Measurements from ENCODE around the gene MRPL36.
"Not testable (repeated sequence)": the region's sequence is repeated elsewhere in the genome, so short reads cannot be mapped to it uniquely, and the experiment has no call there.

MRPL36 gene

DNA sequence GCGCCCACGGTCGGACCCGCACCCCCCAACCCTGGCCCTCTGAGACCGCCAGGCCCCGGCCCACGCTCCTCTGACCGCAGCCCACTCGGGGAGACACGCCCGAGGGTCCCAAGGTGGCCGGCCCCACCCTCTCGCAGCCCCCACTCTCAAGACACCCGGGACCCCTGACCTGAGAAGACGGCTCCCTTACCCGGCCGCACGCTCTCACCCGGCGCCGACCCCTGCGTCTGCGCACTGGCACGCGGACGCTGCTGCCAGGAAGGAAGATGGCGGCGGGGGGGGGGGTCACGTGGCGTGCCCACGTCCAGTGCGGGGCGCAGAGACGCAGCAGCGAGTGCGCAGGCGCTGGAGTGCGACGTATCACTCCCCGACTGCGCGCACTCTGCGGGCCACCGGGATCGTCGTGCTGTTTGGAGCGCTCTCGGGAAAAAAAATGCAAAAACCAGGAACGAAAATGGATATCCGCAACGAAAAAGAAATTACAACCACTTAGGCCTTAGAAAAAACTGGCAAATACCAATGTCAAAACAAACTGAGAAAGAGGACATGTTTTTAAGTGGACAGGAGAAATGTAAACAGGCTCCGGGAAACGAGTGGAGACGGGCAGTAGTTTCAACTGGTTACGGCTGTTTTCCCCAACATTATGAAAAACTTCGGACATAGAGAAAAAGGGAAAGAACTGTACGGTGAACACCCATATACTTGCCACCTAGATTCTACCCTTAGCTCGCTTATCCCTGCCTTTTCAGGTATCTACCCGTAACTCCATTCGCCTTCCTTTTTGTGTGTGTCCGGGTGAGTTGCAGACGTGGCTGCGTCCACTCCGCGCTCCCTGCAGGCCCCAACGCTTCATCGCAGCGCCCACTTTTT, at the start of gene MRPL36:
TSS of gene MRPL36 (minus strand) at position 236 of the 870 bp plus-strand sequence. CDS start 902 bp downstream, outside the sequence.
- Histone ChIP-seq H3K27me3 (replicated peaks; ENCODE audit: control insufficient read depth, insufficient read depth, low read length) (no peaks in the 10 kb centered on the region), H3K9ac (ENCODE audit: low read length) (peak within 1 kb of the TSS; percentile 95), H3K9me3 (ENCODE audit: control insufficient read depth, low read length) (no peaks in the 10 kb centered on the region), H3K4me1 (ENCODE audit: control insufficient read depth, insufficient read depth, low read length) (peaks cover 33% of the 10 kb centered on the region), H3K36me3 (ENCODE audit: control insufficient read depth, insufficient read depth, low read length, severe bottlenecking) (peaks cover 48% of the 10 kb centered on the region), H3K4me3 (ENCODE audit: low read length) (peak within 1 kb of the TSS; percentile 85)
- peak; percentile 96 for DNase-seq (ENCODE audit: low read depth)

DNA sequence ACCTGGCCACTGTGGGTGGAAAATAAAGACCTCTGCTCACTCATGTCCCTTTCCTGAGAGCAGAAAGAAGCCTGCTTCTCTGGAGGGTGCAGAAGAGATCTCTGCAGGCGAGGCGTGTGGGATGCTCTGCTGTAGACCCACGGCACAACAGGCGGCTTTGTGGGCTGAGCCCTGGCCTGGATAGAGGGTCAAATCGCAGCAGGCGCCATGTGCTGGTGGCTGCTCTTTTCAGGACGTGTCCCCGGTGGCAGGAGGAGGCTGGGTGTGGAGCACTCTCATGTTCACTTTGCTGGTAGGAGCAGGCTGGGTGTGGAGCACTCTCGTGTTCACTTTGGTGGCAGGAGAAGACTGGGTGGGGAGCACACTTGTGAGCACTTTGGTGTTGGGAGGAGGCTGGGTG, 48.0 kb upstream of the MRPL36 start:
- H3K9me3 ChIP-seq (ENCODE audit: control insufficient read depth, low read length) = no peaks in the 10 kb centered on the region
- peaks cover 67% of the 10 kb centered on the region for H3K27me3 ChIP-seq (replicated peaks; ENCODE audit: control insufficient read depth, insufficient read depth, low read length)
- H3K4me3 ChIP-seq (ENCODE audit: low read length) = no peak overlapping the region
- no peak for DNase-seq (ENCODE audit: low read depth)
- H3K36me3 ChIP-seq (ENCODE audit: control insufficient read depth, insufficient read depth, low read length, severe bottlenecking) = no peaks in the 10 kb centered on the region
- H3K4me1 ChIP-seq (ENCODE audit: control insufficient read depth, insufficient read depth, low read length) = no peaks in the 10 kb centered on the region
- no peak overlapping the region for H3K9ac ChIP-seq (ENCODE audit: low read length)

DNA sequence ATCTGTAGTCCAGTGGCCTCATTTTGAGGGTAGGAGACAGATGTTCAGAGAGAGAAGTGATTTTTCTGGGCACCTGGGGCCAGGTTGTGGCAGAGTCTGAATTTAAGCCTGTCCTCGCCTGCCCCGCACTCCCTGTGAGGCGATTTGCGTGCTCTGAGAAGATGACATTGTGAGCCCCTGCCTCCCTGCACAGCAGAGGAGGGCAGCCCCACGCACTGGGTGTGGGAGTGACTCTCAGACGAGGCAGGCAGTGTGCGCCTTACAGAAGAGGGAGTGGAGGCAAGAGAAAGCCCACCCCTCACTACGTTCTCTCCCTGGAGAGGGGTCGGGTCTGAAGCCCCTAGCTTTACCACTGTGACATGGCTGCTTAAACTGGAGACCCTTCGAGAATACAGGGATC, 47.4 kb upstream of the MRPL36 start:
- Histone ChIP-seq H3K9ac (ENCODE audit: low read length) (no peak overlapping the region), H3K4me3 (ENCODE audit: low read length) (no peak overlapping the region), H3K4me1 (ENCODE audit: control insufficient read depth, insufficient read depth, low read length) (no peaks in the 10 kb centered on the region), H3K9me3 (ENCODE audit: control insufficient read depth, low read length) (no peaks in the 10 kb centered on the region), H3K27me3 (replicated peaks; ENCODE audit: control insufficient read depth, insufficient read depth, low read length) (peaks cover 70% of the 10 kb centered on the region), H3K36me3 (ENCODE audit: control insufficient read depth, insufficient read depth, low read length, severe bottlenecking) (no peaks in the 10 kb centered on the region)
- no peak for DNase-seq (ENCODE audit: low read depth)

DNA sequence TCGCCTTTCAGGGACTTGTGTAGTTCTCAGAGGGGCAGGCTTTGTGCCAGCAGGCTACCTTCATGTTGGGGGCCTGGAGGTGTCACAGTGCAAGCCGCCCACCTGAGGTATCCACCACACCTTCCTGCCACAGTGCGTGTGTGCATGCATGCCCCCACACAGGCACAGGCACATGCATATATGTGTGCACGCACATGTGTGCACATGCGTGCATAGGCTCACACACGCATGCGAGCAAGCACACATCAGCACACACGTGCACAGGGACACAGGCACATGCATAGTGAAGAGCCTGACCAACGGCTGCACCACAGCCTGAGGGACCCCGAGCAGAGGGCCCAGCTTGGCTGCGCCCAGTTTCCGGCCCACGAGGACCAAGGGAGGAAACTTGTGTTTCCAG, 46.9 kb upstream of the MRPL36 start:
- Histone ChIP-seq H3K4me3 (ENCODE audit: low read length) (no peak overlapping the region), H3K36me3 (ENCODE audit: control insufficient read depth, insufficient read depth, low read length, severe bottlenecking) (no peaks in the 10 kb centered on the region), H3K9ac (ENCODE audit: low read length) (no peak overlapping the region), H3K27me3 (replicated peaks; ENCODE audit: control insufficient read depth, insufficient read depth, low read length) (peaks cover 69% of the 10 kb centered on the region), H3K4me1 (ENCODE audit: control insufficient read depth, insufficient read depth, low read length) (no peaks in the 10 kb centered on the region), H3K9me3 (ENCODE audit: control insufficient read depth, low read length) (no peaks in the 10 kb centered on the region)
- DNase-seq (ENCODE audit: low read depth) = no peak

DNA sequence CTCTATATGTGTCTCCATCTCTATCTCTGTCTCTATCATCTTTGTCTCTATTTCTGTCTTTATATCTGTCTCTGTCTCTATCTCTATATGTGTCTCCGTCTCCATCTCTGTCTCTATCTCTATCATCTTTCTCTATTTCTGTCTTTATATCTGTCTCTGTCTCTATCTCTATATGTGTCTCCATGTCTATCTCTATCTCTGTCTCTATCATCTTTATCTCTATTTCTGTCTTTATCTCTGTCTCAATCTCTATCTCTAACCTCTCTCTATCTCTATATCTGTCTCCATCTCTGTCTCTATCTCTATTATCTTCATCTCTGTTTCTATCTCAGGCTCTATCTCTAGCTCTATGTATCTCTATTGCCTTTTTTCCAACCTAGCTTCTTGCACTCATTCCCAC, 46.1 kb upstream of the MRPL36 start:
- H3K4me1 ChIP-seq (ENCODE audit: control insufficient read depth, insufficient read depth, low read length) = no peaks in the 10 kb centered on the region
- no peaks in the 10 kb centered on the region for H3K9me3 ChIP-seq (ENCODE audit: control insufficient read depth, low read length)
- H3K27me3 ChIP-seq (replicated peaks; ENCODE audit: control insufficient read depth, insufficient read depth, low read length) = peaks cover 70% of the 10 kb centered on the region
- H3K9ac ChIP-seq (ENCODE audit: low read length) = no peak overlapping the region
- no peak for DNase-seq (ENCODE audit: low read depth)
- H3K36me3 ChIP-seq (ENCODE audit: control insufficient read depth, insufficient read depth, low read length, severe bottlenecking) = no peaks in the 10 kb centered on the region
- H3K4me3 ChIP-seq (ENCODE audit: low read length) = no peak overlapping the region

DNA sequence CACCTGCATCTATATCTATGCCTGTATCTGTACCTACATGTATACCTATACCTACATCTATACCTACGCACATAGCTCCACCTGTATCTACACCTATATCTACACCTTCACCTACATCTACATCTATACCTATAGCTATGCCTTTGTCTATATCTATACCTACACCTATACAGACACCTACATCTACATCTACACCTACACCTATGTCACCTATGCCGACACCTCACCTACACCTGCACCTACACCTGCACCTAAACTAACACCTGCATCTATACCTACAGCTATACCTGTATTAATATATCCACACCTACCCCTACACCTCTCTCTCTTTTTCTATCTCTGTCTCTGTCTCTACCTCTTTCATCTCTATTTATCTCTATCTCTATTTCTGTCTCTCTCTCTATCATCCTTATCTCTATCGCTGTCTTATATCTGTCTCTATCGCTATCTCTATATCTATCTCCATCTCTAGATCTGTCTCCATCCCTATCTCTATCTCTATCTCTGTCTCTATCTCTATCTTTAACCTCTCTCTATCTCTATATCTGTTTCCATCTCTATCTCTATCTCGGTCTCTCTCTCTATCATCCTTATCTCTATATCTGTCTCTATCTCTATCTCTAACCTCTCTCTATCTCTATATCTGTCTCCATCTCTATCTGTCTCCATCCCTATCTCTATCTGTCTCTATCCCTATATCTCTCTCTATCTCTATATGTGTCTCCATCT, 45.2 kb upstream of the MRPL36 start:
- H3K27me3 ChIP-seq (replicated peaks; ENCODE audit: control insufficient read depth, insufficient read depth, low read length) = peaks cover 70% of the 10 kb centered on the region
- no peaks in the 10 kb centered on the region for H3K36me3 ChIP-seq (ENCODE audit: control insufficient read depth, insufficient read depth, low read length, severe bottlenecking)
- H3K9ac ChIP-seq (ENCODE audit: low read length) = no peak overlapping the region
- H3K4me1 ChIP-seq (ENCODE audit: control insufficient read depth, insufficient read depth, low read length) = no peaks in the 10 kb centered on the region
- no peak for DNase-seq (ENCODE audit: low read depth)
- H3K9me3 ChIP-seq (ENCODE audit: control insufficient read depth, low read length) = no peaks in the 10 kb centered on the region
- no peak overlapping the region for H3K4me3 ChIP-seq (ENCODE audit: low read length)

DNA sequence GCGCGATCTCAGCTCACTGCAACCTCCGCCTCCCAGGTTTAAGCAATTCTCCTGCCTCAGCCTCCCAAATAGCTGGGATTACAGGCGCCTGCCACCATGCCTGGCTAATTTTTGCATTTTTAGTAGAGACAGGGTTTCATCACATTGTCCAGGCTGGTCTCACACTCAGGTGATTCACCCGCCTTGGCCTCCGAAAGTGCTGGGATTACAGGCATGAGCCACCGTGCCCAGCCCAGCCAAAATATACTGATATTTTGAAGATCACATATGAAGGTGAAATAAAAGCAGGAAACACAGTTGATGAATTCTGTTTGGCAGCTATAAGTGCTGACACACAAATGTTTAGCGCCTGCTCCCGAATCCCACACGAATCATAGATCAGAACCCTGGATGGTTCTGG, 44.1 kb upstream of the MRPL36 start:
- H3K9me3 ChIP-seq (ENCODE audit: control insufficient read depth, low read length); H3K9ac ChIP-seq (ENCODE audit: low read length); DNase-seq (ENCODE audit: low read depth); H3K4me1 ChIP-seq (ENCODE audit: control insufficient read depth, insufficient read depth, low read length); H3K36me3 ChIP-seq (ENCODE audit: control insufficient read depth, insufficient read depth, low read length, severe bottlenecking); H3K4me3 ChIP-seq (ENCODE audit: low read length): not testable (repeated sequence)
- peaks cover 67% of the 10 kb centered on the region for H3K27me3 ChIP-seq (replicated peaks; ENCODE audit: control insufficient read depth, insufficient read depth, low read length)

DNA sequence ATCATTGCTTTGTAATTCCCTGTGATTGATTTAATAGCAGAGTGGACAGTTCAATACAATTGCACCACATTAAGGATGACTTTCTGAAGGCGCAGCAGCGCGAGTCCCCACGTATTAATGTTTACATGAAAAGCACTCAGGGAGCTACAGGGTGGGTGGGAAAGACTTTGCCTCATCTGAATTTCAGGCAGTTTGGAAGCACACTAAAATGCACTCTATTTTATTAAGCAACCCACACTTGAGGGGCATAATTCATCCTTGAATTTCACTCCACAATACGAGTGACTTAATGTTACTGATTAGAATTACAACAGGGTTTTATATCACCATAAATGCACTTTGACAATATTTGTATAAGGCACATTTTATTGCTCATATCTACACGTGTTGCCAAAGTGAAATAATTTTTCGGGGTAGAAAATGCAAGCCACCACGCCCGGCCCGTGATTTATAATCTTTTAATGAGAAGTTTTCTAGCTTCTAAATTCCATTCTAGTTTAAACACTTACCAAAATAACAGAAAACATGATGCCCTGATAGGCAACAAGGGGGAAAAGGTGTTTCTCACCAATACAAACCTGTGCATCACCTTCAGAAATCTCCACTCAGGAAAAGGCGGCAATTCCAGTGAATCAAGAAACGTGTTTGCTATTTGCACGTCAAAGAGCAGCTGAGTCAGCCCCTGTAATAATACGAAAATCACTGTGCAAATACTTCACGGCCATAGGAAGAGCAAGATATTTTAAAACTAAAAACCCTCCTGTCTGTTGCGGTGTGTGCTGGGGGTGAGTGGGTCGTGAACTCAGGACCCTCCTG, 42.6 kb upstream of the MRPL36 start:
- no peaks in the 10 kb centered on the region for H3K4me1 ChIP-seq (ENCODE audit: control insufficient read depth, insufficient read depth, low read length)
- H3K9me3 ChIP-seq (ENCODE audit: control insufficient read depth, low read length) = no peaks in the 10 kb centered on the region
- DNase-seq (ENCODE audit: low read depth) = no peak
- no peaks in the 10 kb centered on the region for H3K36me3 ChIP-seq (ENCODE audit: control insufficient read depth, insufficient read depth, low read length, severe bottlenecking)
- no peak overlapping the region for H3K9ac ChIP-seq (ENCODE audit: low read length)
- peaks cover 65% of the 10 kb centered on the region for H3K27me3 ChIP-seq (replicated peaks; ENCODE audit: control insufficient read depth, insufficient read depth, low read length)
- H3K4me3 ChIP-seq (ENCODE audit: low read length) = no peak overlapping the region

DNA sequence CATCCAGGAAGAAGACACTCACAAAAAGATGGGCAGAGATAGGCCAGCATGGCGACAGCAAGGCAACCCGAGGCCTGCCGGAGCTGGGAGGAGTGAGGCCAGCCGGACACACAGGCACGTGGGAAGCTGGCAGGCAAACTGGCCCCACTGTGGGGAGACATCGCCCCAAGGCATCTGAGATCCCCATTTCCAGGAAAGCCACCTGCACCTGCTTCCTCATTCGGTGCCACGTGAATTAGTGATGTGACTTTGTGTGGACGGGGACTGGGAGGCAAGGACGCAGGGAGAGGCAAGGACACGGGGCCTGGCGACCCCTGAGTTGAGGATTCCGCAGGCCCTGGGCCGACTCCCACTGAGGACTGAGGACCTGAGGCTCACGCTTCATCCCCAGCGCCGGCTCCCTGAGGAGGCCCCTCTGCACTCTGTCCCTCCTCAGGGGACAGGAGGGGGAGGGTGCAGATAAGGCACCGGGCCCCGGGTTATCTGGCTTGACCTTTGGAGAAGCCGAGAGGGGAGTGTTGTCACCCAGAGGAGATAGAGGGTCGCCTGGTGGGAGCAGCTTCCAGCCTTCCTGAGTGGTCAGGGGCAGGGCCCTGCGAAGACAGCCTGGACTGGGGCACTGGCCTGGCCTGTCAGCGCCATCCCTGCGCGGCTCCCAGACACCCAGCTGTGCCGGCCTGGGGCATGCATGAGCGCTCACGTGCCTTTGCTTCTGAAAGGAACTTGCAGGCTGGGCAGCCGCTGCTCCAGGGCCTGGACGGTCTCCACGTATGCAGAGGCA, 41.3 kb upstream of the MRPL36 start:
- no peaks in the 10 kb centered on the region for H3K36me3 ChIP-seq (ENCODE audit: control insufficient read depth, insufficient read depth, low read length, severe bottlenecking)
- no peak overlapping the region for H3K4me3 ChIP-seq (ENCODE audit: low read length)
- no peak overlapping the region for H3K9ac ChIP-seq (ENCODE audit: low read length)
- H3K27me3 ChIP-seq (replicated peaks; ENCODE audit: control insufficient read depth, insufficient read depth, low read length) = peaks cover 66% of the 10 kb centered on the region
- H3K9me3 ChIP-seq (ENCODE audit: control insufficient read depth, low read length) = no peaks in the 10 kb centered on the region
- DNase-seq (ENCODE audit: low read depth) = no peak
- no peaks in the 10 kb centered on the region for H3K4me1 ChIP-seq (ENCODE audit: control insufficient read depth, insufficient read depth, low read length)

DNA sequence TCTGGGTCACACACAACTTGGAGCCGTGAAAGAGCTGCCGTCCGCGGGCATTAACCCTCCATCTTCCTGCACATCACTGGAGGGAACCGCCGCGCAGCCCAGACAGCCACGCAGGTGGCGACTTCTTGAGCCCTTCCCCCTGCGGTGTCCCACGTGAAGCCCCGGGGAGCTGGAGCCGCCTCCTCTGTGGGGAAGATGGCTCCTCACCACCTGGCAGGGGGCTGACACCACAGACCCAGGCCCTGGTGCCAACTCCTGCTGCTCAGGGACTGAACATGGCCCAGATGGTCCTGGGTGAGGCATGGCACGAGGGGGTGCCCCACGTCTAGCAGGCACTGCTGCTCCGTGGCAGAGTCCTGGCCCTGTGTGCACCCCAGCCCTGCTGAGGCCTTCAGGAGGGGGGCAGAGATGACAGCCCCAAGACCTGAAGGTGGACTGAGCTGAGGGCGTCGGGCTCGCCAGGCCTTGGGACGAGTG, 40.5 kb upstream of the MRPL36 start:
- H3K4me1 ChIP-seq (ENCODE audit: control insufficient read depth, insufficient read depth, low read length) = no peaks in the 10 kb centered on the region
- H3K9ac ChIP-seq (ENCODE audit: low read length) = no peak overlapping the region
- no peaks in the 10 kb centered on the region for H3K9me3 ChIP-seq (ENCODE audit: control insufficient read depth, low read length)
- DNase-seq (ENCODE audit: low read depth) = no peak
- peaks cover 67% of the 10 kb centered on the region for H3K27me3 ChIP-seq (replicated peaks; ENCODE audit: control insufficient read depth, insufficient read depth, low read length)
- H3K36me3 ChIP-seq (ENCODE audit: control insufficient read depth, insufficient read depth, low read length, severe bottlenecking) = no peaks in the 10 kb centered on the region
- no peak overlapping the region for H3K4me3 ChIP-seq (ENCODE audit: low read length)
